HG02943 (cell line): ENCODE data around the gene TERB2.
A peak's percentile ranks its signal among the peaks of the same experiment; 100 is the strongest.
"Not testable (repeated sequence)": the region's sequence is repeated elsewhere in the genome, so short reads cannot be mapped to it uniquely, and the experiment has no call there.

Source experiments
- ATAC-seq: cut with Tn5 transposase; IDR thresholded peaks from one replicate; pipeline ENCODE4 v1.9.1; 2021; ENCODE audit warnings: mild to moderate bottlenecking, low read depth, moderate library complexity; ENCODE audit not compliant: unreplicated experiment

The TERB2 gene

GRCh38 chr15:45001180-45001579 lies 44.7 kb downstream of the TERB2 start:
- ATAC-seq: not testable (repeated sequence)

DNA sequence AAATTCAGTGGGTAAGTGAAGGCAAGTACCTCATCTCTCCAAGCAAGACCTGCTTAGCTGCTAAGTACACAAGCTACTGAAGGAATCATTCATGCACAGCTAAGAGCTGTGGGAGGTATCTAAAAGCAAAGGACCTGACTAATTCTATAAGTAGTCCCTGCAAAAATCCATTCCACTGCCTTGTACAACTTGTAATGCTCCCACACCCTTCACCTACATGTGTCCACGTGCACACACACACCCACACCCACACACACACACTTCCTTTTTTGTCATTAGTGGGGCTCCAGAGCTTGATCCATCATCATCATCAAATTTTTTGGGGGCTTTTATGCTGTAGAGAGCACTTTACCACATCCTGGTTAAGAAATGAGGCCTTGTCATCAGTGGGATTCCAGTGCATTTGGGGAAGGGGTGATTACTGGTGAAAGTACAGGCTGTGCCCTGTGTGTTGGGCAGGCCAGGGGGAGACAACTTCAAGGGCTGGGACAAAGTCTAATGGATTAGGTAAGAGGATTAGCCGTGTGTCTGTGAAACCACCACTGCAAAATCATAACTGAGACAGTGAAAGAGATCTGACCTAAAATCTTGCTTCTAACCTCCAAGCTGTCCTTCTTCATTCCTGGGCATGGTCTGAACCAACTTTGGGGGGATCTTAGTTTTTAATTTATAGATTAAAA lies 47.4 kb downstream of the TERB2 start:
- ATAC-seq: not testable (repeated sequence)

- not testable (repeated sequence) for ATAC-seq
Measured at GRCh38 chr15:45004590-45005175, 48.2 kb downstream of the TERB2 start.

DNA sequence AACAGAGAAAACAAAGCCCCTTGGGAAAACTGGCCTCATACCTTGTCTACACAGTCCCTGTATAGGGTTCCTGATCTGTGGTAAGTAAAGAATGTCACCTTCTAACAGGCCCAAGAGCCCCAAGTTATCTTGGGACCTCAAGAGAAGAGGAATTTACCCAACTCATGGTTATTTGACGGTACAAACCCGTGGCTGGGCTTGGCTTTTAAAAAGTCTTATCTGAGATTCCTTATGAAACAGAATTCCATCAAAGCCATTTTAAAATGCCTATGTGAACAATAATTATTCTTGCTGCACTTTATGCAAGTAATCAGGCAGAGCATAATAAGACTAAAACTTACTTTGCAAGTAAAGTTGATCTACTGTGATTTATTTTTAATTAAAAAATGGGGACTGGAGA lies 52.6 kb downstream of the TERB2 start:
- ATAC-seq: no peak

- not testable (repeated sequence) for ATAC-seq
Measured at GRCh38 chr15:45015114-45015513, 58.6 kb downstream of the TERB2 start.

- not testable (repeated sequence) for ATAC-seq
Measured at GRCh38 chr15:45020222-45020900, 63.9 kb downstream of the TERB2 start.

- ATAC-seq: not testable (repeated sequence)
Measured at GRCh38 chr15:45020901-45021259, 64.4 kb downstream of the TERB2 start.

GRCh38 chr15:45021348-45021747 lies 64.9 kb downstream of the TERB2 start:
- no peak for ATAC-seq

GRCh38 chr15:45022871-45023658 lies 66.6 kb downstream of the TERB2 start, which contains the start of gene SORD:
Gene SORD, plus strand, starts transcription at chr15:45023195. Its CDS starts 89 bp downstream, at chr15:45023284.
- ATAC-seq: peak; percentile 87

DNA sequence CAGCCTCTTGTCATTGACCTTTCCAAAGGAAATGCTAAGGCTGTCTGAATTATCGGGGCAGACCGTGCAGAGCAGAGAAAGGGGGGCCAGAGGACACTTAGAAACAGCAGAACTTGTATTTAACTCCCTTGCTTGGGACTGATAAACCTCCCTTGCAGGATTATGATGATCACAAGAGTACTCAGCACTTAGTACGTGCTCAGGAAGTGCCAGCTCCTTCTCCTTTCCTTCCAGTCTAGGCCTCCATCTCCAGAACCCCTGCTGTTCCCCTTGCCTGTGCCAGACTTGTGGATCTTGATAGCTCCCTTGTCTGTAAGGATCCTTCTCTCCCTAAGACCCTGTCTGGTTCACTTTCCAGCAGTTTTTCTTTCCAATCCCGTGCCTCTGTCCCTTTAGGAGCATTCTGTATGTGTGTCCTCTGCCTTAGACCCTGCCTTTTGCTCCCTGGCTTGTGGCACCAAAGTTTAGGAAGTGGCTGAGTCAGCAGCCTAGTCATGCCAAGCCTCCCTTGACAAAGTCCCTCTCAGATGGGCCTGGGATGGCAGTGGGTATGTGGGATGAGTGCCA lies 67.3 kb downstream of the TERB2 start:
- no peak for ATAC-seq

DNA sequence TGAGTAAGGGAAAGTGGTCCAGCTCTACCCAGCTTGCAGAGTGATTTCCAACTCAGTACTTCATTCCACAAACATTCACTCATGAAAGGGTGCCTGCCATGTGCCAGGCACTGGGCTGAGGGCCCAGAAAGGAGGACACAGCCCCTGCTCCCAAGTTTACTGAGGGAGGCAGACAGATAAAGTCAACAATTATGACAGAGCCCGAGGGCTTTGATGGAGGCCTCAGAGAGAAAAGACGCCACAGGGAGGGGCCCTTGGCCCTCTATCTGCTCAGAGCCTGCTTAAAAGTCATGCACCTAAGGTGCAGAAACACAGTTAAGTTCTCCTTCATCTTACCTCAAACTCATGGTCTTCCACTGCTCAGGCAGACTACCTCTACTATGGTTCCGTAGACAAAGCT lies 68.2 kb downstream of the TERB2 start:
- ATAC-seq: not testable (repeated sequence)

DNA sequence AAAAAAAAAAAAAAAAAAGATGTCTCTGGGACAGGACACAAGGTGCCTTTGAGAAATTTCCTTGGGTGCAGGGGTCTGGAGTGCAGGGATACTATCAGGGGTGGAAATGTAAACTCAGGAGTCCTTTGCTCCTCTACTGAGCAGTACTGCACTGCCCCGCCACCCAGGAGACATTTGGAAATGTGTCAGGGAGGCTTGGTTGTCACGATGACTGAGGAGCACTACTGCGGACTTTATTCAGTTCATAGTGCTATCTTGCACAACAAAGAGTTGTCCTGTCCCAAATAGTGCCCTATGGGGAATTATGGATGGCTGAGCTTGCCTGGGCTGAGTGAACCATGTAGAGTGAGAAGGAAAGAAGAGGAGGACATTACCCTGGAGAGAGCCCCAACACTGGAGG lies 69.1 kb downstream of the TERB2 start:
- not testable (repeated sequence) for ATAC-seq

DNA sequence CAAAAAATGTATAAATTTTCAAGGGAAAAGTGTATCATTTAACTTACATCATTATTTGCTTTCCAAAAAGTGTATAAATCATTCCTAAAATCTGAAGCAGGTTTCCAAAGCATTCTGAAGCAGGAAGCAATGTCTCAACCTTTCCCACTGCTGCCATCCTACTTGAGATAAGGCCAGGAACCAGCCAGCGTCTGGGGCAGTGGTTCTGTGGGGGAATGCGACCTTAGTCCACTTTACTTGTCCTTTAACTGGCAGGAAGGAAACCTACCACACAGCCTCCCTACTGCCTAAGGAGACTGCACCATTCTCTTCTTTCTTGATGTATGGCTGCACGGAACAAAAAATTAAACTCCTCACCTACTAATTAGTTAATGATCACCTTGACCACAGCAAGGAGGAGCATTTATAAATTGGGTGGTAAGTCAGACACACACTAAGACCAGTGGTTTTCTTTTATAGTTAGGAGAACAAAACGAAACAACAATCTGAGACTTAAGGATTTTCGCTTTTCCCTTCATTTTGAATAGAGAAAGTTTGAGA lies 70.2 kb downstream of the TERB2 start:
- no peak for ATAC-seq

- no peak for ATAC-seq
Measured at GRCh38 chr15:45027220-45027619, 70.7 kb downstream of the TERB2 start.
